Measurements from ENCODE around the gene NMT2.

The NMT2 gene

GRCh38 chr10:15182540-15183207, 14.2 kb upstream of the NMT2 start:
- DNase-seq (ENCODE audit: extremely low read depth in 1 of 2, low read depth in 1 of 2): no peak

GRCh38 chr10:15181576-15182156, 13.2 kb upstream of the NMT2 start:
- no peak for DNase-seq (ENCODE audit: extremely low read depth in 1 of 2, low read depth in 1 of 2)

GRCh38 chr10:15180736-15181135, 12.2 kb upstream of the NMT2 start:
- no peak for DNase-seq (ENCODE audit: extremely low read depth in 1 of 2, low read depth in 1 of 2)

GRCh38 chr10:15176269-15176668, 7.8 kb upstream of the NMT2 start:
- no peak for DNase-seq (ENCODE audit: extremely low read depth in 1 of 2, low read depth in 1 of 2)

GRCh38 chr10:15175587-15175986, 7.1 kb upstream of the NMT2 start:
- no peak for DNase-seq (ENCODE audit: extremely low read depth in 1 of 2, low read depth in 1 of 2)

GRCh38 chr10:15172306-15172840, 3.9 kb upstream of the NMT2 start:
- DNase-seq (ENCODE audit: extremely low read depth in 1 of 2, low read depth in 1 of 2): no peak

- DNase-seq (ENCODE audit: extremely low read depth in 1 of 2, low read depth in 1 of 2): peak in 1 of 2 donors; percentile 38
Observed at GRCh38 chr10:15169555-15170401, 1.3 kb upstream of the NMT2 start.

- DNase-seq (ENCODE audit: extremely low read depth in 1 of 2, low read depth in 1 of 2): peak; percentile 83 to 93
Observed at GRCh38 chr10:15168786-15169554, 477 bp upstream of the NMT2 start.

GRCh38 chr10:15167411-15168290, 842 bp downstream of the NMT2 start:
- peak; percentile 17 to 34 for DNase-seq (ENCODE audit: extremely low read depth in 1 of 2, low read depth in 1 of 2)

GRCh38 chr10:15166325-15166724, 2.2 kb downstream of the NMT2 start:
- no peak for DNase-seq (ENCODE audit: extremely low read depth in 1 of 2, low read depth in 1 of 2)

- no peak for DNase-seq (ENCODE audit: extremely low read depth in 1 of 2, low read depth in 1 of 2)
Observed at GRCh38 chr10:15163253-15163828, 5.2 kb downstream of the NMT2 start.

- DNase-seq (ENCODE audit: extremely low read depth in 1 of 2, low read depth in 1 of 2): no peak
Observed at GRCh38 chr10:15158972-15159371, 9.5 kb downstream of the NMT2 start.

- no peak for DNase-seq (ENCODE audit: extremely low read depth in 1 of 2, low read depth in 1 of 2)
Observed at GRCh38 chr10:15158448-15158847, 10.0 kb downstream of the NMT2 start.

GRCh38 chr10:15155978-15156656, 12.4 kb downstream of the NMT2 start:
- DNase-seq (ENCODE audit: extremely low read depth in 1 of 2, low read depth in 1 of 2): no peak

- DNase-seq (ENCODE audit: extremely low read depth in 1 of 2, low read depth in 1 of 2): no peak
Observed at GRCh38 chr10:15152556-15152955, 15.9 kb downstream of the NMT2 start.

GRCh38 chr10:15150563-15150962, 17.9 kb downstream of the NMT2 start:
- no peak for DNase-seq (ENCODE audit: extremely low read depth in 1 of 2, low read depth in 1 of 2)

- no peak for DNase-seq (ENCODE audit: extremely low read depth in 1 of 2, low read depth in 1 of 2)
Observed at GRCh38 chr10:15149042-15149771, 19.3 kb downstream of the NMT2 start.
